Astrocyte of the hippocampus (primary cell): Measurements from ENCODE around the gene TULP1.
"Not testable (repeated sequence)": the region's sequence is repeated elsewhere in the genome, so short reads cannot be mapped to it uniquely, and the experiment has no call there.

Source experiments
- DNase-seq: peaks from one replicate; pipeline ENCODE4 v3.0.0; 2011; ENCODE audit warnings: low read depth, low spot score

The TULP1 gene

DNA sequence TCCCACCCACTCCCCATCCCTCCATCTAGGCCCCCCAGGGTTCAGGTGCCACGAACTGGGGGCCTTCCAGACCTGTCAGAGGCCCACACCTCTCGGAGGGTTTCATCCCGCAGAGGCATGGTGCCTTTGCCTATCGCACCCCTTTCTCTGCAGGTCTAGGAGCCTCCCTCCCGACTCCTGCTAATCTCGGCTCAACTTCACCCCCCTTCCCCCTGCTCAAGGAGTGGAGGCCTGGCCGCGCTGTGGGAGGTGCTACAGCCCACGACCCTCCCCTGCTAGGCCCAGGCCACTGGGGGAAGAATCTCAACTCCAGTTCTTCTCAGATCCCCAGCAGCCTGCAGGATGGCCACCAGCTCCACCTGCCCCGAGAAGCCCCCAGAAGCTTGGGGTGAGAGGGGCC, at the start of gene TULP1:
TULP1 (minus strand) TSS at position 157 of the 400 bp plus-strand sequence; CDS start at position 119, 38 bp downstream.
- DNase-seq, result no peak

DNA sequence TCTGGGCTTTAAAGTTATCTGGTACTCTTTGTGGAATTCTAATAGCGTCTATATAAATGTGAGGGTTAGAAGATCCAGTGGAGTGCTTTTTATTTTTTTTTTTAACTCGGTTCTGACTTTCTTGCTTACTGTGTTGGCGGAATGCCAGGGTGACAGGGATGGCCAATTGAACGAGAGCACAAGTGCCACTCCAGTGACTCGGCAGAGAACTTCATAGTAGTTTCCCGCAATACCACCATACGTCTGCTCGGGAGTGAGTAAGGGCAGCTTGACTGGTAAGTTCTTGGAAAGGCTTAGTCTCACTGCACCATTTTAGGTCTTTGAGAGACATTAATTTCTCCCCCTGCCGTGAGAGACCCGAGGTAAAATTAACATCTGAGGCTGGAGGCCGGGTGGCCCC, 49.4 kb upstream of the TULP1 start:
- peak; percentile 52 for DNase-seq

DNA sequence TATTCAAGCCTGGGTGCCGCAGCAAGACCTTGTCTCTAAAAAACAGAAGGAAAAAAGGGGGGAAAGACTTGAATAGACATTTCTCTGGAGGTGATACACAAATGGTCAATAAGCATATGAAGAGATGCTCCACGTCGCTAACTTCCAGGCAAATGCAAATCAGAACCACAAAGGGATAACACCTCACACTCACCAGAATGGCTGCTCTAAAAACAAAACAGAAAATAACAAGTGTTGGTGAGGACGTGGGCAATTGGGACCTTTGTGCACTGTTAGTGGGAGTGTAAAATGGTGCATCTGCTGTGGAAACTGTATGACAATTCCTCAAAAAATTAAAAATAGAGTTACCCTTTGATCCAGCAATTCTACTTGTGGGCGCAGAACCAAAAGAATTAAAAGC, 48.4 kb upstream of the TULP1 start:
- no peak for DNase-seq

DNA sequence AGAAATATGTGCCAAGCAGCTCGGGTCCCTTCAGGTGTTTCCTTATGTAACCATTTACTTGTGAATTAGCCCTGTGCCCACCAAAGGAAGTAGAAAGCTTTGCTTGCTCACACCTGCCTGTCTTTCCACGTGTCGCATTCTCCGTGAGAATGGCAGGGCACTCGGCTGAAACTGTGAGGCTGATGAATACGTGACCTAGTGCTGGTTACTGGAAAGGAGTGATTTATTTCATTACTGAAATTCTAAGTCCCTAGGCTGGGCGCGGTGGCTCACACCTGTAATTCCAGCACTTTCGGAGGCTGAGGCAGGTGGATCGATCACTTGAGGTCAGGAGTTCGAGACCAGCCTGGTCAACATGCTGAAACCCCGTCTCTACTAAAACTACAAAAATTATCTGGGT, 45.9 kb upstream of the TULP1 start:
- no peak for DNase-seq

DNA sequence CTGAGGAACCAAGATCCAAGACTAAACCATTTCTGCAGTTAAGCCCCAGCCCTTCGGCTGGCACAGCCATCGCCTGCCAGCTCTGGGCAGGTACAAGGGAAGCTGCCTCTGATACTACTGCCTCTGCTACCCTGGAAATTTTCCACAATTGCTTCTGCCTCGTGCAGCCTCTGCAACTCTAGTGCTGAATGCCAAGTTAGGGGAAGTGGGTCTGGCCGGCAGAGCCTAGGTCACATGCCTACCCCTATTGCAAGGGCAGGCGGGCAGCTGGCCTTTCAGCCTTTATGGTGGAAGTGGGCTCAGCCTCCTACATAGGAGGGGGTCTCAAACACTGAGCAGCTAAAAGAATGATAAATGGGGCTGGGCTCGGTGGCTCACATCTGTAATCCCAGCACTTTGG, 44.5 kb upstream of the TULP1 start:
- no peak for DNase-seq

DNA sequence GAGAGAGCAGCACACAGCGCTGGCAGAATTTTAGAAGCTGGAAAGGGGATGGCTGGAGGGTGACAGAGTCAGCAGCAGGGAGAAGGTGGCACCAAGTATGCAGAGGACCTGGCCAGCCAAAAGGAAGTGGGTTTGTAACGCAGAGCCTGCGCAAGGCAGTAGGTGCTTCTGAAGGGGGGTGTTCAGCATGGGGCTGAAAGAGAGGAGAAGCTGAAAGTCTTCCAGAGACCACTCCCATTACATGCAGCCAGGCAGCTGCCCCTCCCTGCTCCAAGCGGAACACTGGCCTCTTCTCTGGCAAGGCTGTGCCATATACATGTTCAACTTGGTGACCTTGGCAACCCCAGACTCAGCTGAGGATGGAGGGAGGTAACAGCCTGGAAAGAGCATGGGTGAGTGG, 42.1 kb upstream of the TULP1 start:
- no peak for DNase-seq

DNA sequence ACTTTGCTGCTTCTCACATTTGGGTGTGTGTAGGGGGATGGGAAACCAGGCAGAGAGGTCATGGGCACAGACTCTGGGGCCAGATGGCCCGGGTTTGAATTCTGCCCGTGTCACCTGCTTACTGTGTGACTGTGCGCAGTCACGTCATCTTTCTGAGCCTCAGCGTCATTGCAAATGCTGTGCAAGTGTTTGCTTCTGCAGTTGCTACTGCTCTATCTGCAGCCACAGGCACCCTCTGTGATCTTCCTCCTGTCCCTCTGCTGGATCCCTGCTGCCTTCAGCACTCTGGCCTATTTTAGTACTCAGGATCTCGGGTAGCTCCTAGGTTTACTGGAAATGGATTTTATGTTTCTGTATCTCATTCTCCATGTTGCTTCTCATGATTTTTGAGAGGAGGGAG, 40.6 kb upstream of the TULP1 start:
- DNase-seq, result no peak

DNA sequence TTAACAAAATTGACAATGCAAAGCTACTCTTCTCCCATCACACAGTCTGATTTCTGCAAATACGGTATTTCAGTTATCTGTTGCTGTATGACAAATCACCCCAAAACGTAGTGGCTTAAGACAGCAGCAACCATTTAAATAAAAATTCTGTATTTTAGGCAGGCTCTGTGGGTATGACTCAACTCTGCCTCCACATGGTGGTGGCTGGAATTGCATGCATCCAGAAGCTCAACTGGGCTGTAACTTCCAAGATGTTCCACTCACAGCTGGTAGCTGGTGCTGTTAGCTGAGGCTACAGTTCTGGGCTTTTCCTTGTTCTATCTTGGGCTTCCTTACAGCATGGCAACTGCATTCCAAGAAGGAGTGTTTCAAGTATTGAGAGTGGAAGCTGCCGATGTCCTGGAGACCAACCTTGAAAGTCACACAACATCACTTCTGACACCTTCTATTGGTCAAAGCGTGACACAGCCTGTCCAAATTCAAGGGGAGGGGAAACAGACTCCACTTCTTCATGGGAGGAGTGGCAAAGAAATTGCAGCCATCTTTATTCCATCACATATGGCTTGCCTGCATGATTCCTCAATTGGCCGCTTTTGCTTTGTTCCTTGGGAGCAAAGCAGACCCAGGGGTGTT, 39.7 kb upstream of the TULP1 start:
- peak; percentile 31 for DNase-seq

DNA sequence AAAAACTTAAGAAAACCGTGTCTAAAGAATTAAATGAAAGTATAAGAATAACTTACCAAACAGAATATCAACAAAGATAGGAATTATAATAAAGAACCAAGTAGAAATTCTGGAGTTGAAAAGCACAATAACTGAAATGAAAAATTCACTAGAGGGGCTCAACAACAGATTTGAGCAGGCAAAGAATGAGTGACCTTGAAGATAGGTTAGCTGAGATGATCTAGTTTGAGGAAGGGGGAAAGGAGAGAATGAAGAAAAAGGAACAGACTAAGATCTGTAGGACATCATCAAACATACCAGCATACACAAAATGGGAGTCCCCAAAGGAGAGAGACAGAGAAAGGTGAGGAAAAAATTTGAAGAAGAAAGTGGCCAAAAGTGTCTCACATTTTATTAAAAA, 37.7 kb upstream of the TULP1 start:
- no peak for DNase-seq

DNA sequence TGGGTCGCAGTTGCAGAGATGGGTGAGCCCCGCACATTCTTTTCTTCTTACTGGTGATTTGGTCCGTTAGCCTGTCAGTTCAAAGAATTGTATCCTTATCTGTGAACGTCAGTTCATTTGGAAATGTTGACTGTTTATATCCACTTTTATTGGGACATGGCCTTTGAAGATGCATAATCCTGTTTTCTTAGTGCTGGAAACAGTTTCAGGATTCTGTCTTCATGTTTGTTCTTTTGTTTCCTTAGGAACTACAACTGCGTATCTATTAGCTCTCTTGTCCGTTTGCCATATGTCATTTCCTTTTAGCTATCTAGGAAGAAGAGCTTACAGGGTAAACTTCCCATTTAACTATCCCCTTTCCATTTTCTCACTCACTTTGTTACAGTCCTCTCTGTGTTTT, 35.0 kb upstream of the TULP1 start:
- no peak for DNase-seq

DNA sequence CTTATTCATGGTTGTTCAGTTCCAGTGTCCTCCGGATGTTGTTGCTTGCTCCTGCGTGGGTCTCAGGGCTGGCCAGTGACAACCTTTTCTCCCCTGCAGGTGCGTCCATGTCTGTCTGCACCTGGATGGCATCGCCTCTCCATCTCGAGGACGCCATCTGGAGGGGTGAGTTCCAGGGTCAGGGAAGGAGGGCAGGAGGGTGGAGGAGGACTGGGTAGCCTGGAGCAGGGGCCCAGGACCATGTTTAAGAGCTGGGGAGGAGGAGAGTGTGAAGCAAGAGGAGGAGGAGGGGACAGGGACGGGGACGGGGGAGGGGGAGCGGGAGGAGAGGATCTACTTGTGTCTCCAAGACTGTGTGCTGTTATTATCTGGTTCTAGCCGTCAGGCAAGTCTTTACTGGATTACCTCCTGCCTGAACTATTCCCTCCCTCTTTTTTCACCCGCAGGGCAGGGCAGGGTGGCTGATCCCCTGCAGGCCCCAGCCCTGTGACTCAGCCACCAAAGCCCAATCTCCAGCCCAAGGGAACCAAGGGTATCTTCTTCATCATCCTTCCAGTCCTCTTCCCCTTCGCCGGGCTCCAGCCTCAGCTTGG, 32.2 kb upstream of the TULP1 start:
- no peak for DNase-seq

DNA sequence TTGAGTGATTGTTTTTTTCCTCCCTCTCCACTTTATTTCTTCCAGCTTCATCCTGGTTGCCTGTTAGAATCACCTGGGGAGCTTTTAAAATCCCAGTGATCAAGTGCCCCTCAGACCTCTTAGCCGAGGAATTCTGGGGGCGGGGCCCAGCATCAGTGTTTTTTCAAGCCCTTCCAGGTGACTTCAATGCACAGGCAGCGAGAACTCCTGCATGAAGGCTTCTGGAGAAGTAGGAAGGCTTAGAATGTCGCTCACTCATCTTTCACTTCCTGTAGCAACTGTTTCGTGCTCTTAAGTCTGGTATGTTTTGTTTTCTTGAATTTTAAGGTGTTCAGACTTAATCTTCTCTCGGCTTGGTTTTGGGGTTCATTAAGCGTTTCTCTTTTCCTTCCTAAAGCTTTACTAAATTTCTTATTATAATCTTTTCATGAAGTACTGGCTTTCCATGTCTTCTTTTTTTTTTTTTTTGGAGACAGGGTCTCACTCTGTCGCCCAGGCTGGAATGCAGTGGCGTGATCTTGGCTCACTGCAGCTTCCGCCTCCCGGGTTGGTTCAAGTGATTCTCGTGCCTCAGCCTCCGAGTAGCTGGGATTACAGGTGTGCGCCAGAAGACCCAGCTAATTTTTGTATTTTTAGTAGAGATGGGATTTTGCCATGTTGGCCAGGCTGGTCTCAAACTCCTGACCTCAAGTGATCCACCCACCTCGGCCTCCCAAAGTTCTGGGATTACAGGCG, 30.9 kb upstream of the TULP1 start:
- DNase-seq, result no peak

DNA sequence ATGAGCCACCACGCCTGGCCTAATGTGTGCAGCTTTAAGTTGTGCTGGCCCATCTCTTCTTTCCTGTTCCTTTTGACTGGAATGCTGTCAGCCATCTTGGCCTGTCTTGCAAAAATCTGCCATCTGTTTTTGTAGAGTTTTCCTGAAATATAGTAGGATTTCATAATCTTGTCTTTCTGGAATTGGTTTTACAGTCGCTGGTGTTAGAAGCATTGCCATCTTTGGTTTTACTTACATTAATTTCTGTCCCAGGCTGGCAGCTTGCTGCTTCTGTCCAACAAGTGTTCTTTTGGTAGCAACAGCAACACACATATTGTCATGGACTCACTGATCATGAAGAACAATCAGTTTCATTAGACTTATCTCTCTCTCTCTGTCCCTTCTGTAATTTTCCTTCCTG, 29.1 kb upstream of the TULP1 start:
- DNase-seq, result no peak

DNA sequence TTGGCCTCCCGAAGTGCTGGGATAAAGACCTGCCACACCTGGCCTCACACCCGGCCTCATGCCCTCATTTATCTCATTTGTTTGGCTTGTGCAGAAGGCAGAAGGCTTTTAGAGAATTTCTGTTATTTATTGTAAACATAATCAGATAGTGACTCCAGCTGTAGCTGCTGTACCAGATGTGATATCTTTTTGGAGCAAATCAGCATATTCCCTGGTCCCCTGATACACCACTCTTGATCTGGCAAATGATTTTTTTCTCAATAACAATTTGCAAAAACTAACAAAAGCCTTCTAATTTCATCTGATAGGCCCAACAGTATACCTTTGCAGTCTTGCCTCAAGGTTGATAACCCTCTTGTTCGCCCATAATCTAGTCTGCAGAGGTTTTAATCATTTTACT, 26.5 kb upstream of the TULP1 start:
- DNase-seq, result no peak

DNA sequence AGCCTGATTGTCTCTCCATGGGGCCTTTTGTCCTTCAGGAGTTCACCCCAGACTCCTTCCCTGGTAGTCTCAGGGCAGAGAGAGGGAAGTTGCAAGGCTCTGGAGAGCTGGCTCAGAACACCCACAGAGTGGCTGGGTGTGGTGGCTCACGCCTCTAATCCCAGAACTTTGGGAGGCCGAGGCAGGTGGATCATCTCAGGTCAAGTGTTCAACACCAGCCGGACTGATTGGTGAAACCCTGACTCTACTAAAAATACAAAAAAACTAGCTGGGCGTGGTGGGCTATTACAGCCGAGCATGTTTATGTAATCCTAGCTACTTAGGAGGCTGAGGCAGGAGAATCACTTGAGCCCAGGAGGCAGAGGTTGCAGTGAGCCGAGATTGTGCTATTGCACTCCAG, 23.2 kb upstream of the TULP1 start:
- DNase-seq, result not testable (repeated sequence)

DNA sequence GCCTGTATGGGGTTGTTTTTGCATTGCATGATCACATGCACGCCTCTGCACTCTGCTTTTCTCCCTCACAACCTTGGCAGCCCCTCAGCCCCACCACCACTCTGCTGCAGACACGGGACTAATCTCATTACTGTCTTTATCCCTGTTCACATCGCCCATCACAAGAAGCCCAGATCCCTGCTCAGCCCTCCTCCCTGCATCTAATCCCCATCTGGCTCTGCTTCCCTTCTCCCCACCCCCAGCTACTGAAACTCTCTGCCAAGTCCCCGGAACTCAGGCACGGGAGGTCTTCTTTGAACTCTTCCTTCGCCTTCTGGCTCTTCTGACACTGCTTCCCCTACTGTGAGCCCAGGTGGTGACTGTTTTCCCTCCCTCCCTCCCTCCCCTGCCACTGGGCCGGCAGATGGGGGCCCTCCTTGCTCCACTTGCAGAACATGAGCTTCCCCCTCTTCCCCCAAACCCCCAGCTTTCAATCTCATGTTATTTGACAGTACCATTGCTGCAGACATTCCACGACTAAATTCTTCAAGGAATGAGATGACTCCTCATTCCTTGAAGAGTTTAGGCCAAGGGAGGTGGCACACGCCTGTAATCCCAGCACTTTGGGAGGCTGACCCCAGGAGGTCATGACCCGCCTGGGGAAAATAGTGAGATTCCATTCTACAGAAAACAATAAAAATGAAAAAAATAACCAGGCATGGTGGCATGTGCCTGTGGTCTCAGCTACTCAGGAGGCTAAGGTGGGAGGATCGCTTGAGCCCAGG, 21.9 kb upstream of the TULP1 start:
- DNase-seq, result peak; percentile 21

DNA sequence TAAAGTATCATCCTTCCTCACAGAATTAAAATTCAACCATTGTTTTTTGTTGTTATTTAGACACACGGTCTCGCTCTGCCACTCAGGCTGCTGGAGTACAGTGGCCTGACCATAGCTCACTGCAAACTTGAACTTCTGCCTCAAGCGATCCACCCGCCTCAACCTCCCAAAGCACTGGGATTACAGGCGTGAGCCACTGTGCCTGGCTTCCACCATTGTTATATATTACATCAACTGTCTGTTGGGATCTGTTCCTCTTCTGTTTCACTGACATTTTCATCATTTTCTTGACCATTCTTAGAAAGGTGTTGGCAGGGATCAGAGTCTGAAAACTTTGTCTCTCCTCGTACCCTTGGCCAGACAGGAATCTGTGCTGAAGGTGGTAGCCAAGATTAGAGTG, 21.3 kb upstream of the TULP1 start:
- no peak for DNase-seq

DNA sequence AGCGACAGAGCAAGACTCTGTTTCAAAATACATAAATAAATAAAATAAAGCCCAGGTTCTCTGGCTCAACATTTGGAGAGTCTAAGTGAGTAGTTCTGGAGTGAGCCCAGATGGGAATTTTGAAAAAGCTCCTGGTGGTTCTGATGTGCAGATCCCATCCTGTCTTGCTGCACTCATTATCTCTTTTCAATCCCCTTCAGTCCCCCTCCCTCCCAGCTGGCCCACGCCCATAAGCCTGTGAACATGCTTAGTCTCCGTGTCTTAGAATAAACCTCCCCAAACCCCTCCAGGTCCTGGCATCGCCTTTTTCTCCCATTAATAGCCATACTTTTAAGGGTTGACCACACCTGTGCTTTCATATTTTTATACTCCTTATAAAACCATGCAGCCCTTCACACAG, 19.4 kb upstream of the TULP1 start:
- DNase-seq, result no peak

DNA sequence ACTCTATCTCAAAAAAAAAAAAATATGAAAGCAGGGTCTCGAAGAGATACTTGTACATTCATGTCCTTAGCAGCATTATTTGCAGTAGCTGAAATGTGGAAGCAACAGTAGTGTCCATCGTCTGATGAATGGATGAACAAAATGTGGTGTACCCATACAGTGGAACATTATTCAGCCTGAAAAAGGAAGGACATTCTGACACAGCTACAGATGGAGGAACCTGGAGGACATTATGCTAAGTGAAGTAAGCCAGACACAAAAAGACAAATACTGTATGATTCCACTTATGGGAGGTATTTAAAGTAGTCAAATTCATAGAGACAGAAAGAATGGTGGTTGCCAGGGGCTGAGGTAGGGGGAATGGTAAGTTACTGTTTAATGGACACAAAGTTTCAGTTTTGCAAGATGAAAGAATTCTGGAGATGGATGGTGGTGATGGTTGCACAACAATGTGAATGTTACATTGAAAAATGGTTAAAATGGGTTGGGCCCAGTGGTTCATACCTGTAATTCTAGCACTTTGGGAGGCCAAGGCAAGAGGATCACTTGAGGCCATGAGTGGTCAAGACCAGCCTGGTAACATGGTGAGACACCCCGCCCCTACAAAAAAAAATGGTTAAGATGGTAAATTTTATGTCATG, 11.8 kb upstream of the TULP1 start:
- DNase-seq, result no peak

DNA sequence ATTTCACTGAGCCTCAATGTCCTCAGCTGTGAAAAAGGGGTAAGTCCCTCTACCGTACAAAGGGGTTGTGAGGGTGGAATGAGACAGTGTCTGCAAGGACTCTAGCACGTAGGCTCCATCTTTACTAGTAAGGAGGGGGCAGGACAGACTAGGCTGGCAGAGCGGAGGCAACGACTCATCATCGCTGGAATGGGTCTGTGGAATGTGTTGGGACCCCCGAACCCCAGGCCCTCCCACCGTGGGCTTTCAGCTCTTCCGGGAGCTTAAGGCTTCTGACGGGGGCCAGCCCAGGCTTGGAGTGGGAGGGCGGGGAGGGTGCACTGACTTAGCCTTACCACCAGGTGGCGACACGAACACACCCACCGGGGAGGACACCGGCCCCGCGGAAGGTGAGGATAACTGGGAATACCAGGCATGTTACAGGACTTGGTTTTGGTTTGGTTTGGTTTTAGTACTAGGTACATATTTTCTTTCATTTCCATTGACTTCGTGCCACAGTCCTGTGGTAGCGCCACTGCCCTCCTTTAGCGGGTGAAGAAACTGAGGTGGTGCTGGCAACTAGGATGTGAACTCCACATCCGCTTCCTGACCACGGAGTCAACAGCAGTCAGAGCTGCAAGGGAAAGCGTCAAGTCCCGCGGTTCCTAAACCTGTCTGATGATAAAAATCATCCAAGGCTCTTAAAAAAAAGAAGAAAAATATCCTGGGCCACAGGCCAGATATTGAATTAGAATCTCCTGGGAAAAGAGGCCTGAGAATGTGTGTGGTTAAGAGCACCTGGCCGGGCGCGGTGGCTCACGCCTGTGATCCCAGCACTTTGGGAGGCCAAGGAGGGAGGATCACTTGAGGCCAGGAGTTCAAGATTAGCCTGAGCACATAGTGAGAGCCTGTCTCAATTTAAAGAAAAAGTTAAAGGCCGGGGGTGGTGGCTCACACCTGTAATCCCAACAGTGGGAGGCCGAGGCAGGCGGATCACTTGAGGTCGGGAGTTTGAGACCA, 10.3 kb upstream of the TULP1 start:
- peak; percentile 87 for DNase-seq

DNA sequence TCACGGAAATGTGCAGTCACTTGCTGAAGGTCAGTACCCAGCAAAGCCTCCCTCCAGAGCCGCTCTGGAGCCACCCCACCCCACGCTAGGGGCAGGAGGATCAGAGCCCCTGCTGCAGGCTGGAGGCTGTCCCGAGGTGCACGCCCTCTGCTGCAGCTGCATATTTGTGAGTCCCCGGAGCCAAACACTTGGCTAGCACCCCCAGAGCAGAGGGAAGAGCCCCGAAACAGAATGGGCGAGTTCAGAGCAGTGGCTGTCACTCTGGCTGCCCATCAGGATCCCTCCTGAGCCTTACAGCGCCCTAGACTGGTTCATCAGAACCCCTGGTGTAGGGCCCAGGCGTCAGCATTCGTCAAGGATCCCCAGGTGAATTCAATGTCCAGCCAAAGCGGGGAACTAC, 9.5 kb upstream of the TULP1 start:
- no peak for DNase-seq
